GM19372 (cell line): Measurements from ENCODE around the gene KRT80.

Experiments
- ATAC-seq: cut with Tn5 transposase; IDR thresholded peaks from one replicate; pipeline ENCODE4 v1.9.1; 2021; ENCODE audit warnings: mild to moderate bottlenecking, low read depth, moderate library complexity; ENCODE audit not compliant: unreplicated experiment

Gene KRT80

DNA sequence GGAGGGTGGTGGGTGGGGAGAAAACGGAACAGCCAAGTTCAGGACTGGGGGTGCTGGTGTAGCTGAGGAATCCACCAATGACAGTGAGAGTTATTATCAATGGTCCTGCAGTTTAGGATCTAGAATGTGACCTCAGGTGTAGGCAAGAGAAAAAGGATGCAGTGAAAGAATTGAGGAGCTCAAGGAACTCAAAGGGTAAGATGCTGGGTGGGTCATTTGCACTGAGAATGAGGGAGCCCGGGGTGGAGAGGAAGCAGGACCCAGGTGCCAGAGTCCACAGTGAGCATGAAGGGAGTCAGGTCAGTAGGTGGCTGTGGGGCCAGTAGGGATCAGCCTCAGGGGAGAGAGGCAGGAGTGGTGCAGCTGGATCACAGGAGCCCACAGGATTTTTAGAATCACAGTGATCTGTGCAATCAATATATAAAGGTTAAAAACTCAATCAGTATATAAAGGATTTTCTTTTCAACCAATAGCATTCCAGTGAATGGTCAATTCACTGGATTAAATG lies 38.1 kb upstream of the KRT80 start:
- ATAC-seq = no peak

DNA sequence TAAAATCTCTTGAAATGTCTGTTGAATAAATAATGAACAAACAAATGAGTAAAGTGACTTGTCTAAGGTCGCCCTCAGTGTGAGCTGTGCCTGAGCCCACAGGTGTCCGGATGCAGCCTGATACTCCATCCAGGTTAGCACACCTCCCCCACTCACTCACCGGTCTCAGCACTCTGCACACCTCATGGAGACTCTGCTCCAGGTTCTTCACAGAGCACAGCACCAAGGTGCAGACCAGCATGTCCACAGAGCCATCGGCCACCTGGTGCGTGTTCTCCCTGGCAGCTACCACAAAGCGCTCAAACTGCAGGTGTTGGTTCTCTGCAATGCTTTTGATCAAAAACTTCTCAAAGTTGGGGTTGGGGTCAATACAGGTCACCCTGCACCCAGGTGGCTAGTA lies 37.1 kb upstream of the KRT80 start:
- no peak for ATAC-seq

DNA sequence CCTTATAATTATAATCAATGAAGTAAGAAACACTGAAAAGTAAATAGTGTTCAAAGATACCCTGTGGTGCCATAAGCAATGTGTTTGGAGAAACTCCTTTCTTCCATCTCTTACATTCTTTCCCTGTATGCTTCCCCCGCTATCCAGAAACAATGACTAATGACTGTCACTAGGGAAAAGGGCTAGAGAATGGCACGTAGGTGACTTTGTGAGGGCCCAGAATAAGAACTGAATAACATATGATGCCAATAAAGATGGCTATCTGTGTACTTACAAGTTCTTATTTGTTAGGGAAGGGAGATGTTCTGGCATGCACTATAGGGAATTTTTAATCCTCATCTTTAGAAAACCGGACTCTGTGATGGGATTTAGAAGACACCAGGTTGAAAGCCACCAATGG lies 36.6 kb upstream of the KRT80 start:
- no peak for ATAC-seq

DNA sequence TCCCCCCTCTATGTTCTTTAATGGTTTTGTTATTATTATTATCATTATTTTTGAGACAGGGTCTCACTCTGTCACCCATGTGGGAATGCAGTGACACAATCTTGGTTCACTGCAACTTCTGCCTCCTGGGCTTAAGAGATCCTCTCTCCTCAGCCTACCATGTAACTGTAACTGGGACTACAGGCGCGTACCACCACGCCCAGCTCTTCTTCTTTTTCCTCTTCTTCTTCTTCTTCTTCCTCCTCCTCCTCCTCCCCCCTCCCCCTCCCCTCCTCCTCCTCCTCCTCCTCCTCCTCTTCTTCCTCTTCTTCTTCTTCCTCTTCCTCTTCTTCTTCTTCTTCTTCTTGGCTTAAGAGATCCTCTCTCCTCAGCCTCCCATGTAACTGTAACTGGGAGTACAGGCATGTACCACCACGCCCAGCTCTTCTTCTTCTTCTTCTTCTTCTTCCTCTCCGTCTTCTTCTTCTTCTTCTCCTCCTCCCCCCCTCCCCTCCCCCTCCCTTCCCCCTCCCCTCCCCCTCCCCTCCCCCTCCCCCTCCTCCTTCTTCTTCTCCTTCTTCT lies 35.9 kb upstream of the KRT80 start:
- no peak for ATAC-seq

DNA sequence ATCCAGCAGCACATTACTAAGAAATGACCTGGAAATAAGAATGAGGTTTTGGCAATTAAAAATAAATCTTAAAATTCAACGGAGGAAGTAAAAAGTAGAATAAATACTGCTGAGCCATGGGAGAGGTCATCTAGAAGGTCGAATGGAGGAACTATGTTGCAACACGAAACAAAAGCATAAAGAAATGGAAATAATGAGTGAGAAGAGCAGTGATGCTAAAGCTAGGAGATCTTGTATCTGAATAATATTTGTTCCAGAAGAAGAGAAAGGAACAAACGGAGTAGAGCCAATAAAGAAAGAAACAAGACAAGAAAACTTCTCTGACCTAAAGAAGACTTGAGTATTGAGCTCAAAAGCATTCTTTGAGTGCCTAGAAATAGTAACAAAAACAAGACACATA lies 34.6 kb upstream of the KRT80 start:
- no peak for ATAC-seq

DNA sequence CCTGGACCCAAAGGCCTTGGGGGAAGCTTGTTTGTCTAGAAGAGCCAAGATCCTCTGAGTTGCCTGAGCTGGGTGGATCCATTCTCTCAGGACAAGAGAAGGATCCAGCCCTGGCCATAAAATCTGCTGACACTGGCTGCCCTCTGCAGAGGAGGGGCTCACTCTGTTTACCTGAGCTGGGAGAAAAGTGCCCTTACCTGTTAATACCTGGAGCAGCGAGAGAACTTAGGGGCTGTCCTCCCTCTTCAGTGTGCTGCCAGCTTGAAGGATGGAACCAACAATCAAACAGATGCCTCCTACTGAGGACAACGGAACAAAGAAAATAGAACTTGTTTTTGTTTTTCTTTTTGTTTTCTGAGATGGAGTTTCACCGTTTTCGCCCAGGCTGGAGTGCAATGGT lies 33.9 kb upstream of the KRT80 start:
- ATAC-seq = no peak

DNA sequence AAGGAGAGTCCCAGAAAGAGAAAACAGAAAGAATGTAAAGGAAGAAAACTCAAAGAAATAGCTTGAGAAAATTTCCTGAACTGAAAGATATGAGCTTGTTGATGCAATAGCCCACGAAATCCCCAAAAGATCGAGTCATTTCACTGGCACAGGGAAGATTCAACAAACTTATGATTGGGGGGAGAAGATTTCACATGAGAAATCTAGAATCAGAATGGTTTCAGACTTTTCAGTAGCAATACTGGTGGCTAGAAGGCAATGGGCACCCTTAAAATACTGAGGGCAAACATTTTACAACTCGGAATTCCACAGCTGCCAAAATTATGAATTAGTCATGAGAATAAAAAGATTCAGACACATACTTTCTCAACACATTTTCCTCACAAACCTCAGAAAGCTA lies 32.3 kb upstream of the KRT80 start:
- ATAC-seq = no peak

DNA sequence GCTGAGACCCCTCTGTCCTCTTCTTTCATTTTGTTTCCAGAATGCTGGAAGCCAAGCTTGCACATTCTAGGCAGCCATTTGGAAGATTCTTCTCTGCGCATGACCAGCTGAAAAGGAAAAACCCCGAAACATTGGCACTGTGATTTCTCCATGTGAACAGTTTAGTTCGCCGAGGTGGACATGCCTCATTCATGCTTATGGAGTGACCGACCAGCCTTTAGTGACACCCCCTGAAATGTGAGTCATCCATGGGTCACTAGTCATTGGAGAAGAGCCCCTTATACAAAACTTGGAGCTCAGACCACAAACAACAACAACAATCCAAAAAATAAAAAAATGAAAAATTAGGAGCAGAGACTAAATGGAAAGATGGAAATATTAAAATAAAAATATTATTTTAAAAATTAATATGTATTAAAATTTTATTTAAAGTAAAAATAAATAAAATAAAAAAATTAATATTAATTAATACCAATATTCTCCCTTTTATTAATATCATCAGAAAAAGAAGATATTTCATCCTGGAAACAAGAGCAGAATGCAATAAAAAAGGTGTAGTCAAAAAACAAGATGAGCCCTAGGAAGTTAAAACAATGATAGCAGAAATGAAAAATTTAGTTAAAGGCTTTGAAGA lies 31.7 kb upstream of the KRT80 start:
- no peak for ATAC-seq

DNA sequence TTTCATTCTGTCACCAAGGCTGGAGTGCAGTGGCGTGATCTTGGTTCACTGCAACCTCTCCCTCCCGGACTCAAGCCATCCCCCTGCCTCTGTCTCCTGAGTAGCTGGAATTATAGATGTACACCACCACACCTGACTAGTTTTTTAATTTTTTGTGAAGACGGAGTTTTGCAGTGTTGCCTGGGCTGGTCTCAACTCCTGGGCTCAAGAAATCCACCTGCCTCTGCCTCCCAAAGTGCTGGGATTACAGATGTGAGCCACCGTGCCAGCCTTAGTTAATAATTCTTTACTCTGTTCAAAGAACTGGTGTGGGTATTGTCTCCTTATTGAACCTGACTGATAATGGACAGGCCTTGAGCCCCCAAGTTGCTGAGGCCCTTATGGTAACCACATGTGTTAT lies 30.9 kb upstream of the KRT80 start:
- ATAC-seq = no peak

DNA sequence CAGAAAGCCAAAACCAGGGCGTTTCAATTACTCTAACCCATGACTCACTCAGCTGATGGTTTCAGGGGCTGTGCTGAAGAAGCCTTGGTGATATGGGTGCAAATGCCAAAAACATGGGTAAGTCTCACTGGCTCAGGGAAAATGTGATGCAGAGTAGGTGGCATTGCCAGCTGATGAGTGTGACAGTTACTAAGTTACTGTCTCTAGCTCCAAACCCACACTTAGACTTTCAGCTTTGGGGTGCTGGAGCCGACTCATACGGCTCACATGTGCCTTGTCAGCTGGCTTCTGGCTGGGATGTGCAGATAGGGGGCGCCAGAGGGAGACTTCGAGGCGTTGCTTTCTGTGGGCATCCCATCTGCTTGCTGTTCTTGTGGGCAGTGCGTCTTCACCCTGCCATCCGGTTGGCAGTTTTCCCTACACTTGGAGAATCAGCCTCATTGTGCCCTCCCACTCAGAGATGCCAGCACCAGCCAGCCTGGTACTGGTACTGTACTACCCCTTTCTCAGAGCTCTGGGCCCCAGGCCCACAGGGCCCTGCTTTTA lies 30.2 kb upstream of the KRT80 start:
- ATAC-seq = no peak

DNA sequence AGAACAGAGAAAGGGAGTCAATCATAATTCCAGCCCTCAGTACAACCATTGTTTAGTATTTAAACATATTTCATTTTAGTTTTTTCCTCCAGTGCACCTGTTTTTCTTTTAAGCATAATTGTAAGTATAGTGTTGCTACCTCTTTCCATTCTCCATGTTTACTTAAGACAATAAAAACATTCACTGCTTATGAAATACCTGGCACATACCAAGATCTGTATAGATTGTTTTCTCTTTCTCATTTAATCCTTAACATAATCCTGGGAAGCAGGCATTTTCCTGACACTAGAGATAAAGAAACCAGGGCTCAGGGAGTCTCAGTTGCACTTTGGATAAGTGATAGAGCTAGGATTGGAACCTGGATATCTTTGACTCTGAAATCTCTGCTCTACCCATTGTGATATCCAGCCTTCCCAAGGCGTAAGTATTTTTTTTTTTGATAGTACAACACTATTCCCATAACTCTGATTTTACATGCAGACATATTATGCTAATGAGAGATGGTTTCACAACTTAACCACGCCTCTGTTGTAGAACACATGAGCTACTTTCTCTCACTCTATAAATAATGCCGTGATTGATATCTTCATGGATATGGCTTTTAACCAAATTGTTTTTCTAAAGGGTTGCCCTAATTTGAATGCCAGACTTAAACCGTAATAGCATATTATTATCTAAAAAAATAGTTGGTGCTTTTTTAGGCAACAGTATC lies 29.4 kb upstream of the KRT80 start:
- no peak for ATAC-seq

DNA sequence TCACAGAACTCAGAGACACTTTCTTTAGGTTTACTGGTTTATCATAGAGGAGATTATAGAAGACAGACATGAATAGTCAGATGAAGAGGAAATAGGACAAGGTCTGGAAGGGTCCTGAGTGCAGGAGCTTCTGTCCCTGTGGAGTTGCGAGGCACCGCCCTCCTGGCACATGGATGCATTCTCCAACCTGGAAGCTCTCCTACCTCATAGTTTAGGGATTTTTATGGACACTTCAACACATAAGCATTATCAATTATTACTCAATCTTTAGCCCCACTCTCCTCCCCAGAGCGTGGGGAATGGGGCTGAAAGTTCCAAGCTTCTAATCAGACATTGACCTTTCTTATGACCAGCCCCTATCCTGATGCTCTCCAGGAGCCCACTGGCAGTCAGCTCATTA lies 28.7 kb upstream of the KRT80 start:
- ATAC-seq = no peak

DNA sequence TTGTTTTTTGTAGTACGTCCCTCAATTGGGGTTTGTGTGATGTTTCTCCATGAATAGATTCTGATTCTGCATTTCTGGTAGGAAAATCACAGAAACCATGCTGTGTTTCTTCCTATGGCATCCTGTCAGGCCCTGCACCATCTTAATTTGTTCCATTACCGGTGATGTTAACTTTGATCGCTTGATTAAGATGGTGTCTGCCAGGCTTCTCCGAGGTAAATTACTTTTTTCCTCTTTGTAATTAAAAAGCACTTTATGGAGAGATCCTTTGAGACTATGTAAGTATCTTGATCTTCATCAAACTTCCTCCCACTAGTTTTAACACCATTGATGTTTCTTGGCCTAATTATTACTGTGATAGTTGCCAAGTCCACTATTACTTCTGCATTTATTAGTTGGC lies 26.2 kb upstream of the KRT80 start:
- no peak for ATAC-seq

DNA sequence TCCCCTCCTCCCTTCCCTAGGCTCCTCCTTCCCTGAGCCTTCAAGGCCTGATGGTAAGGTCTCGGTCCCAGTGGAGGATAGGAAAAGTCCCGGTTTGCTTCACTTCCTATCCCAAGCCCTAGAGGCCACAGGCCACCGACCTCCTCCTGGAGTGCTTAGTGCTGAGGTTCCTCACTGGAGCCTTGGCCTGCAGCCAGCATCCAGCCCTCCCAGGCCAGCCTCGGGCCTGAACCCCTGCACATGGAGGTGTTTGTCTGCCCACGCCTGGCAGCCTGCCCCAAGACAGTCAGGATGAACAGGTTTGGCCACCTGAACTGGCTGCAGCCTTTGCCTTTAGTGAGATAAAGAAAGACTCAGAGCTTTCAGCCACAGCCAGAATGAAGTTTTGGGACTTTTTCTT lies 25.4 kb upstream of the KRT80 start:
- ATAC-seq = no peak

DNA sequence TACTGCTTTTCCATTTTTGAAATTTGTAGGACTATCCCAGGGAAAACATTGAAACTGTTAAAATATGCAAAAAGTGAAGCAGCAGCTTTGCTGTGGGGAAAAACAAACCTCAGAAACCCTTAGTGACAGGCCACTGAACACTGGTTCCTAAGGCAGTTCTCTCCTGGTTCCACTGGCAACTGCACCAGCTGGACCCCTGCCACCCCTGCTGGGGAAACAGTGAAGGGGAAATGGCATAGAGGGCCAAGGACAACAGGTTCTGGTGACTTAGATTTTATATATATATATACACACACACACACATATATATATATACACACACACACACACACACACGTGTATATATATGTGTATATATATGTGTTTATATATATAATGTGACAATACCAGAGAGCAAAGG lies 25.0 kb upstream of the KRT80 start:
- no peak for ATAC-seq

DNA sequence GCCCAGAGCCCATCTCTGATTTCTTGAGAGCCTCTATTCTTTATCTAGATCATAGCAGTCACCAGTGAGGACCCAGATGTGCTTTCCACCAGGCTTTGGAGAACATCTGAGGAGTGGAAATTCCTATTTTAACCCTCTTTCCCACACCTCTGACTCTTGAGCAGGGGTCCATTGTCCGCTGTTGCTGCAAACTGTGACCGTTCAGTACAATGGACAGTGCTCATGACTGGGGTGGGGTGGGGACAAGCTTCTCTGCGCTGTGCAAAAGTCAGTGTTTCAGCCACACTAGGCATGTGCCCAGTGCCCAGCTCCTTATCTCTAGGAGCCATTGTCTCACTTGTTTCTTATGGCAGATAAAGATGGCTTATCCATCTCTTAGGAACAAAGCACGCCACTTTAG lies 24.3 kb upstream of the KRT80 start:
- ATAC-seq = no peak

DNA sequence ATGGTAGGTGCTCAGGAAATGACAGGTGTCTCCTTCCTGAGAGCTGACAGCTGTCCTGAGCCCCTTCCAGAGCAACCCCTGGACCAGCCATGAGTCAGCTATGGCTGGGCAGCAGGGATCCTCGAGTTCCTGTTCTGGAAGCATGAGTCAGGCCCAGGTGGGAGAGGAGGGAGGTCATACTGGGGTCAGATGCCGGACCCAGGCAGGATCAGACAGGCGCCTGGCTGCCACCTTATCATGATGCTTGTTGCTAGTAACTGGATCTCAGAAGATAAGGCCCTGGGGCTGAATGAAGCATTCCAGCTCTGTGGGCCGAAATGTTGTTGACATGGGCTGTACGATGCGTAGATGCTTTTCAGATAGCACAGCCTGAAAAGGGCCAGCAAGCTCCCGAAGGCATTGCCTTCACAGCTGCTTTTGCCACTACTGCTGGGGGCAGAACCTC lies 23.8 kb upstream of the KRT80 start:
- ATAC-seq = no peak

DNA sequence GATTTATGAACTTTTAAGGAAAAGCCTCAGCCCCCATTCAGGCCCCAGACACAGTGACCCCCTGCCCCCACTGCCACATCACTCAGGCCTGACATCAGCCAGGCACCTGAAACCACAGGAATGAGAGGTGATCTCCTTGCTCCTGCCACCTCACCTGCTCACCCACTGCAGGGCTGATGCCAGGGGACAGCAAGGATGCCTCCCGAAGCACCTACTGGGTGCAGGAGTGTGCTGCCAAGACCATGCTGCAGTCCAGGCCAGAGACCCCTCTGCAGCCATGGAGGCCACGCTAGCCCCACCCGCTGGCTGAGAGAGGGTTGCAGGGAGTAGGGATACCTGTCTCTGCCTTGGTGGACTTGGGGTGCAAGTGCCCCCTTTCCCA lies 22.6 kb upstream of the KRT80 start:
- ATAC-seq = no peak

DNA sequence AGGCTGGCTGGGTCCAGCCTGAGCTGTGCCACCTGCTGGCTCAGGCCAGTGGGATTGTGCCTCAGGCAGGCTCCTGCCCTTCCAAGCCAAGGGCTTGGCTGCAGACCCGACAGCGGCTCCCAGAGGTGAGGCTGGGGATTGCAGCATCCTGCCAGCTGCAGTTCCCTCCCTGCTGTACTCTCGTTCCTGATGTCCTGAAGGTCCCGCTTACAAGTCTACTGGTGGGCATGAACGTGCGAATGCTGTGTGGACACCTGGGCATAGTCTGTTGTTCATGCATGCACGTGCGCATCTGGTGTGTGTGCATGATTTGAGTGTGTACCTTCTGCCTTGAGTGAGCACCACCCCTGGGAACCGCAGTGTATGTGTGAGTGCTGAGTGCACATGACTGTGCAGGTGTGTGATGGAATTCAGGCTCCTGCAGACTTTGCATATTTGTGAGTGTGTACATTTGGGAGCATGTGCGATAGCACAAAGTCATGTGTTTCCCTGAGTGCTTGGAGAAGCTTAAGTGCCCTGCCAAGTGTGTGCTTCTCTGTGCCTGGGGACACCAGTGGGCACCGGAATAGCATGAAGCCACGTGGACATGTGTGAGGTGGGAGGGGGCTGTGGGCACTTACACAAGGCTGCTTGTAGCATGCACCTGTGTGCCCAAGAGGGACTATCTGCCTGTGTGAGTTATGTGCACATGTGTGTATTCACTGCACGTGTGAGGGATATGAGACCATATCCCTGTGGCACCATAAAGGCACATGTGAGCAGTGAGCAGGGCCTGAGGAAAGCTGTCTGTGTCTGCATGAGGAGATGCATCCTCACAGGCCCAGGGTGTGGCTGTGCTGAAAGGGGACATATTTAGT lies 22.0 kb upstream of the KRT80 start:
- no peak for ATAC-seq

DNA sequence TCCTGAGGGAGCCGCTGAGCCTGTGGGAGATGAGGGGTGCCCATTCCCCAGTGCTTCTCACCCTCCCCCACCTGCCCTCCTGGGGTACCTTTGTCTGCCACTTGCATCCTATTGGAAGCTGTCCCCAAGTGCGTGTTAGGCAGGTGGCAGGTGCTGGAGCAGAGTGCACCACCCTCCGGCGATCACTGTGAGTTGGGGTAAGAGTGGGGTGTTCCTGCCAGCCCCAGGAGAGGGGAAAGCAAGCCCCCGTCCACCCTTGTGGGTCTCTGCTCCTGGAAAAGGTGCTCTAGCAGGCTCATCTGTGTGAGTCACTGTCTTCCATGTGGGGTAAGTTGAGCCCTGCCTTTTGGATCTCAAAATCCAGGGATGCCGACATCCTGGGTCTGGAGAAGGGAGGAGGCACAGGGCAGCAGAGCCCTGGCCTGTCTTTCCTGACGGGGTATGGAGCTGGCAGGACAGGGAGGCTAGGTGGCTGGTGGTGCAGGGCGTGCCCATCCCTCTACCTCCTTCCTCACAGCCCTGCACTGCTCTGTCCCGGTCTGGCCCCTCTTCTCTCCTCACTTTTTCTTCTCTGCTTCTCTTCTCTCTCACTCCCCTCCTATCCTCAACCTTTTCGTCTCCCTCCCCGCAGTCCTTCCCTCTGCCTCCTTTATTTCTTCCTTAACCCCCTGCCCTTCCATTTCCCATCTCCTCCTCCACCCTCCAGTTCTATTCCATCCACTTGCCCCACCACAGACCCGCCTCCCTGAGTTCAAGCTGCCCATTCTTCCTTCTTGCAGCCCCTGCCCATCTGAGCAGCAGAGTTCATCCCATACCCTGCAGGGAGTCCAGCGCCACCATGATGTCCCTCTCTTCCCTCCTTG lies 21.1 kb upstream of the KRT80 start:
- no peak for ATAC-seq
